Astrocyte (in vitro differentiated cells and primary cell): Measurements from ENCODE around the gene TOLLIP. TPM values are rescaled to one million over a fixed set of nuclear protein-coding genes. Genes with fewer than 3 reads are reported as not detected.

Experiments used
- DNase-seq: peaks from one replicate; pipeline ENCODE4 v3.0.0-alpha.2; 2010; ENCODE audit warnings: low read depth
- FAIRE-seq: peaks from 2 replicates; lab custom pipeline; 2011; peaks lifted over from hg19 to GRCh38; lab: Jason Lieb, UNC
- H2AFZ ChIP-seq: 2 replicates; pipeline ENCODE4 v1.6.0; 2012; ENCODE audit warnings: low read depth, low read length, inconsistent platforms
- H3K27ac ChIP-seq: 2 replicates; pipeline ENCODE4 v1.5.1; 2011; ENCODE audit warnings: low read depth, low read length, inconsistent platforms
- H3K27me3 ChIP-seq: 2 replicates; pipeline ENCODE4 v1.6.0; 2011; ENCODE audit warnings: low read length, inconsistent platforms; ENCODE audit not compliant: insufficient read depth
- H3K36me3 ChIP-seq: 2 replicates; pipeline ENCODE4 v1.5.1; 2011; ENCODE audit warnings: low read length, inconsistent platforms; ENCODE audit not compliant: insufficient read depth
- H3K4me1 ChIP-seq: 2 replicates; pipeline ENCODE4 v1.5.1; 2011; ENCODE audit warnings: low read length, inconsistent platforms; ENCODE audit not compliant: insufficient read depth
- H3K4me2 ChIP-seq: 2 replicates; pipeline ENCODE4 v1.6.0; 2012; ENCODE audit warnings: low read length, inconsistent platforms
- H3K4me3 ChIP-seq: 2 replicates; pipeline ENCODE4 v1.5.1; 2011; ENCODE audit warnings: low read depth, mild to moderate bottlenecking, low read length, inconsistent platforms; ENCODE audit not compliant: insufficient read depth
- H3K79me2 ChIP-seq: 2 replicates; pipeline ENCODE4 v1.6.0; 2012; ENCODE audit warnings: mild to moderate bottlenecking, low read length, inconsistent platforms; ENCODE audit not compliant: insufficient read depth
- H3K9ac ChIP-seq: 2 replicates; pipeline ENCODE4 v1.6.0; 2012; ENCODE audit warnings: mild to moderate bottlenecking, low read length, inconsistent platforms
- H3K9me3 ChIP-seq: 2 replicates; pipeline ENCODE4 v1.5.1; 2012; ENCODE audit warnings: low read depth, mild to moderate bottlenecking, low read length, inconsistent platforms; ENCODE audit not compliant: insufficient read depth
- H4K20me1 ChIP-seq: 2 replicates; pipeline ENCODE4 v1.6.0; 2012; ENCODE audit warnings: low read length, inconsistent platforms; ENCODE audit not compliant: insufficient read depth
- H3K27ac Mint-ChIP-seq: one replicate; pipeline ENCODE4 v1.8.0; 2021; ENCODE audit warnings: mild to moderate bottlenecking, mixed read lengths; ENCODE audit not compliant: unreplicated experiment
- H3K27me3 Mint-ChIP-seq: one replicate; pipeline ENCODE4 v1.8.0; 2021; ENCODE audit warnings: low read depth, mixed read lengths; ENCODE audit not compliant: unreplicated experiment
- H3K36me3 Mint-ChIP-seq: one replicate; pipeline ENCODE4 v1.8.0; 2021; ENCODE audit warnings: low read depth, mixed read lengths; ENCODE audit not compliant: unreplicated experiment
- H3K4me1 Mint-ChIP-seq: one replicate; pipeline ENCODE4 v1.8.0; 2021; ENCODE audit warnings: low read depth, mixed read lengths; ENCODE audit not compliant: unreplicated experiment
- H3K4me3 Mint-ChIP-seq: one replicate; pipeline ENCODE4 v1.8.0; 2021; ENCODE audit warnings: mild to moderate bottlenecking, moderate library complexity, mixed read lengths; ENCODE audit not compliant: unreplicated experiment
- H3K9me3 Mint-ChIP-seq: one replicate; pipeline ENCODE4 v1.8.0; 2021; ENCODE audit warnings: mild to moderate bottlenecking, mixed read lengths; ENCODE audit not compliant: unreplicated experiment
- EZH2 ChIP-seq: IDR thresholded peaks from 2 replicates; pipeline ENCODE4 v1.6.1; 2012; ENCODE audit warnings: mild to moderate bottlenecking, low read length, inconsistent platforms; ENCODE audit not compliant: insufficient read depth
- total RNA-seq: library from RNA; stranded (reverse); gene quantifications from 2 replicates; pipeline ENCODE4 v1.2.1, GENCODE V29; 2021
- TF ChIP-seq, protein P1 (sequence below): IDR thresholded peaks from 2 replicates; pipeline ENCODE4 v1.5.1; 2011; ENCODE audit warnings: low read depth, mild to moderate bottlenecking, inconsistent platforms, low read length, moderate library complexity; ENCODE audit not compliant: insufficient read depth

TOLLIP gene
- total RNA-seq, 1 donor from 2014 or later = 46.4 TPM

DNA sequence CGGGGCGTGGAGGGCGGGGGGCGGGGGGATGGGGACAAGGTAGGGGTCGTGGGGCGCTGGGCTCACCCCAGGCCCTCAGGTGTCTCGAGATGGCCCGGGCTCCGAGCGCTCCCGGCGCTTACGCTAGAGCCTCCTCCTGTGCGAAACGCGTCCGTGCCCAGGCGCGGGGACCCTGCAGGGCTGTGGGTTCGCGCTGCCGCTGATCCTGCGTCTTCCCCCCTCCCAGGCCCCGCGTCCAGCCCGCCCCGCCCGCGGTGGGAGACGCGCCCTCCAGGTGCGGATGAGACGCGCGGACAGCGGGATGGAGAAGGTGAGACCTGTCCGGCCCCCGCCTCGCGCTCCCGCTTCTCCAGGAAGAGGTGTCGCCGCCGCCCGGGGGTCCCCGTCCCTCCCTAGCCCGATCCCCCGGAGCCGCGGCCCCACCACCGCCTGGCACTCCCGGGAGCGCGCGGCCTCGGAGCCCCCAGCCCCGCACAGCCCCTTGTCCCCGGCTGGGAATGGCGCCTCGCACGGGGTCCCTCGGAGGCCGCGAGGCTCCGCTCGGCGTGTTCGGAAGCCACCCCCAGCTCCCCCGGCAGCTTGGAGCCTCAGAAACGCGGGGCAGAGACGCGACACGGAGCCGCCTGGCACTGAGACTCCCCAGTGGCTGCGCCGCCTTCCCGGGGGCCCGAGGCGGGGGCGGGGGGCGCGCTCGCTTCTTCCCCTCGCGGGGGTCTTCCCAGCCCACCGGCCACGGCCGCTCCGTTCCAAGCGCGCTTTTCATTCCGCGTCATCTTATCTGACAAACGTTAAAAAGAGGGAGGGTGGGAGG, 27.6 kb upstream of the TOLLIP start:
- H3K4me2 ChIP-seq = no peak overlapping the region
- Mint-ChIP-seq H3K9me3 (peaks cover 20% of the 10 kb centered on the region), H3K27me3 (peaks cover 37% of the 10 kb centered on the region), H3K4me1 (no peaks in the 10 kb centered on the region), H3K4me3 (no peak overlapping the region), H3K36me3 (peaks cover 4% of the 10 kb centered on the region), H3K27ac (no peak overlapping the region)
- no peak for DNase-seq
- H3K9ac ChIP-seq = no peak overlapping the region
- no peak for FAIRE-seq
- H4K20me1 ChIP-seq = no peaks in the 10 kb centered on the region
- peak; percentile 29 for TF ChIP-seq EZH2
- TF ChIP-seq, protein P1, sequence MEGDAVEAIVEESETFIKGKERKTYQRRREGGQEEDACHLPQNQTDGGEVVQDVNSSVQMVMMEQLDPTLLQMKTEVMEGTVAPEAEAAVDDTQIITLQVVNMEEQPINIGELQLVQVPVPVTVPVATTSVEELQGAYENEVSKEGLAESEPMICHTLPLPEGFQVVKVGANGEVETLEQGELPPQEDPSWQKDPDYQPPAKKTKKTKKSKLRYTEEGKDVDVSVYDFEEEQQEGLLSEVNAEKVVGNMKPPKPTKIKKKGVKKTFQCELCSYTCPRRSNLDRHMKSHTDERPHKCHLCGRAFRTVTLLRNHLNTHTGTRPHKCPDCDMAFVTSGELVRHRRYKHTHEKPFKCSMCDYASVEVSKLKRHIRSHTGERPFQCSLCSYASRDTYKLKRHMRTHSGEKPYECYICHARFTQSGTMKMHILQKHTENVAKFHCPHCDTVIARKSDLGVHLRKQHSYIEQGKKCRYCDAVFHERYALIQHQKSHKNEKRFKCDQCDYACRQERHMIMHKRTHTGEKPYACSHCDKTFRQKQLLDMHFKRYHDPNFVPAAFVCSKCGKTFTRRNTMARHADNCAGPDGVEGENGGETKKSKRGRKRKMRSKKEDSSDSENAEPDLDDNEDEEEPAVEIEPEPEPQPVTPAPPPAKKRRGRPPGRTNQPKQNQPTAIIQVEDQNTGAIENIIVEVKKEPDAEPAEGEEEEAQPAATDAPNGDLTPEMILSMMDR = no peak
- no peak overlapping the region for H2AFZ ChIP-seq
- H3K9me3 ChIP-seq = no peaks in the 10 kb centered on the region
- no peaks in the 10 kb centered on the region for H3K36me3 ChIP-seq
- H3K4me3 ChIP-seq = no peak overlapping the region
- H3K4me1 ChIP-seq = peaks cover 6% of the 10 kb centered on the region
- no peak overlapping the region for H3K27ac ChIP-seq
- H3K27me3 ChIP-seq = peaks cover 4% of the 10 kb centered on the region
- H3K79me2 ChIP-seq = no peaks in the 10 kb centered on the region

DNA sequence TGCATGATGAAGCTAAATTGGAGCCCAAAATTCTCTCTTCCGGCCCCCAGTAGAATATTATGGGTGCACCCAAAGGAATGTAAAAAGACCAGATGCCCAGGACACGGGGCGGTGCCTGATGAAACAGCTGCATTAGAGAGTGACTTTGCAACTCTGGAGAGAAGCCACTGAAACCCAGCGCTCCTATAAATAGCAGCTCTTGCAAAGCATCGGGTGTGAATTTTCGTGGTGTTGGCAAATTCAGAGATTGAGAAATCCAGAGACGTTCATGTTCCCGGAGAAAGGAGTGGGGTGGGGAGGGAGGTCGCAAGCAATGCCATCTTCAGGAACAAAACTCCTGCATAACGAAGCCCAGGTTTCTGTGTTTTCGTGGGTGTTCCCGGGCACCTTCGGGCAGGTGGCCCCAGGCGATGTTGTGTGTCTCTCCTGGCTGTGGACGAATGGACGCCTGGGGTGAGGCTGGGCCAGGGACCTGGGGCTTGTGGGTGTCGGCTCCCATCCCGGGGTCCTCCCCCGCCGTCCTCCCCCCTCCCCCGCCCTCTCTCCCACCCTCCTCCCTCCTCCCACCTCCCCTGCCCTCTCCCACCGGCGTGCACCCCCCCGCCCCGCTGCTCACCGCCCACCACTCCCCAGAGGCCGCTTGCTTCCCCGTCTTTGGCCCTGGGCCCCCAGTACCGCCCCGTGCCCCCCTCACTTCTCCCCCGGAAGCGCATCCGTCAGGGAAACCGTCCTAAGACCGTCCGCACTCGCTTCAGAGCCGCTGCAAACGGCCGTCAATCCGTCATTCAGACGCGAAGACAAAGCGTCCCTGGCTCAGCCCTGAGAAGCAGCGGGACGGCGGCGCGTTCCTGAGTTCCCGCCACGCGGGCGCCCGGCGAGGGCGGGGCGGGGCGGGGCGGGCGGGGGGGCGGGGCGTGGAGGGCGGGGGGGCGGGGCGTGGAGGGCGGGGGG, 26.7 kb upstream of the TOLLIP start:
- Histone ChIP-seq H4K20me1 (no peaks in the 10 kb centered on the region), H3K4me2 (peak overlapping the region; percentile 80), H3K4me3 (peak overlapping the region; percentile 46), H3K9me3 (no peaks in the 10 kb centered on the region), H3K27me3 (peaks cover 4% of the 10 kb centered on the region), H3K79me2 (no peaks in the 10 kb centered on the region), H3K36me3 (no peaks in the 10 kb centered on the region), H3K9ac (no peak overlapping the region), H3K4me1 (peaks cover 6% of the 10 kb centered on the region), H3K27ac (no peak overlapping the region), H2AFZ (peak overlapping the region; percentile 75)
- H3K27ac Mint-ChIP-seq = no peak overlapping the region
- peaks cover 37% of the 10 kb centered on the region for H3K27me3 Mint-ChIP-seq
- no peaks in the 10 kb centered on the region for H3K4me1 Mint-ChIP-seq
- peak; percentile 43 for DNase-seq
- TF ChIP-seq, protein P1 = no peak
- TF ChIP-seq EZH2 = no peak
- no peak for FAIRE-seq
- peaks cover 4% of the 10 kb centered on the region for H3K36me3 Mint-ChIP-seq
- peaks cover 20% of the 10 kb centered on the region for H3K9me3 Mint-ChIP-seq
- H3K4me3 Mint-ChIP-seq = peak overlapping the region; percentile 75
